ENCODE results near the gene STARD4. TPM values are rescaled to one million over a fixed set of nuclear protein-coding genes. Genes with fewer than 3 reads are reported as not detected.
A peak's percentile ranks its signal among the peaks of the same experiment; 100 is the strongest.

The STARD4 gene
- total RNA-seq, 4 donors from 2014 or later = 4.2 to 8.6 (median 6.8) TPM

GRCh38 chr5:111532886-111533582 lies 20.7 kb upstream of the STARD4 start:
- H3K4me3 ChIP-seq = no peak overlapping the region
- no peak overlapping the region for H3K27ac ChIP-seq (replicated peaks in 1 of 4)
- H3K4me1 ChIP-seq = peaks cover 4 to 16% (median 10%) of the 10 kb centered on the region in 4 donors
- no peaks in the 10 kb centered on the region for H3K9me3 ChIP-seq
- intact Hi-C loops (cut with DNase I) = loop anchor here (5.0 kb wide), 1 partner anchor 614 kb away; no protein-coding TSS in a partner anchor
- TF ChIP-seq EP300 (IDR thresholded peaks at IDR 0.05) (no peak), POLR2A (IDR thresholded peaks at IDR 0.05; ENCODE audit: low read depth) (no peak), POLR2AphosphoS5 (IDR thresholded peaks at IDR 0.05) (no peak), CTCF (IDR thresholded peaks at IDR 0.05) (no peak)
- H3K36me3 ChIP-seq = no peaks in the 10 kb centered on the region
- 51% methylated on average over 5 of the region's 5 CpGs for WGBS
- H3K27me3 ChIP-seq = no peaks in the 10 kb centered on the region
- DNase-seq (ENCODE audit: extremely low spot score) = no peak

- H3K4me1 ChIP-seq = peaks cover 4 to 16% (median 7%) of the 10 kb centered on the region in 4 donors
- TF ChIP-seq EP300 (IDR thresholded peaks at IDR 0.05) = no peak
- peak in 1 of 2 donors; percentile 64 for TF ChIP-seq POLR2AphosphoS5 (IDR thresholded peaks at IDR 0.05)
- H3K27ac ChIP-seq (replicated peaks in 1 of 4) = peak overlapping the region in 2 of 4 donors; percentile 50 to 52
- H3K9me3 ChIP-seq = no peaks in the 10 kb centered on the region
- H3K36me3 ChIP-seq = no peaks in the 10 kb centered on the region
- 61% methylated on average over 10 of the region's 10 CpGs for whole genome bisulfite sequencing
- DNase-seq (ENCODE audit: extremely low spot score) = peak; percentile 94
- H3K27me3 ChIP-seq = no peaks in the 10 kb centered on the region
- intact Hi-C loops (cut with DNase I) = loop anchor here (5.0 kb wide), 1 partner anchor 617 kb away; no protein-coding TSS in a partner anchor
- H3K4me3 ChIP-seq = no peak overlapping the region
Measured at GRCh38 chr5:111530298-111530740, 18.0 kb upstream of the STARD4 start.

- no peak overlapping the region for H3K4me3 ChIP-seq
- WGBS = 90% methylated on average over 3 of the region's 3 CpGs
- H3K27ac ChIP-seq (replicated peaks in 1 of 4) = no peak overlapping the region
- no peaks in the 10 kb centered on the region for H3K27me3 ChIP-seq
- no peak for DNase-seq (ENCODE audit: extremely low spot score)
- intact Hi-C loops (cut with DNase I) = no loop called here
- TF ChIP-seq POLR2AphosphoS5 (IDR thresholded peaks at IDR 0.05) (no peak), CTCF (IDR thresholded peaks at IDR 0.05) (no peak), EP300 (IDR thresholded peaks at IDR 0.05) (no peak), POLR2A (IDR thresholded peaks at IDR 0.05; ENCODE audit: low read depth) (no peak)
- peaks cover 0 to 11% (median 4%) of the 10 kb centered on the region in 4 donors for H3K4me1 ChIP-seq
- no peaks in the 10 kb centered on the region for H3K36me3 ChIP-seq
- H3K9me3 ChIP-seq = no peaks in the 10 kb centered on the region
Measured at GRCh38 chr5:111528056-111528455, 15.7 kb upstream of the STARD4 start.

- Histone ChIP-seq H3K27ac (replicated peaks in 1 of 4) (no peak overlapping the region), H3K4me3 (no peak overlapping the region), H3K9me3 (no peaks in the 10 kb centered on the region), H3K36me3 (no peaks in the 10 kb centered on the region), H3K27me3 (peaks cover 0 to 6% (median 0%) of the 10 kb centered on the region in 4 donors), H3K4me1 (no peaks in the 10 kb centered on the region)
- no peak for TF ChIP-seq POLR2AphosphoS5 (IDR thresholded peaks at IDR 0.05)
- no peak for TF ChIP-seq EP300 (IDR thresholded peaks at IDR 0.05)
- no peak for TF ChIP-seq POLR2A (IDR thresholded peaks at IDR 0.05; ENCODE audit: low read depth)
- TF ChIP-seq CTCF (IDR thresholded peaks at IDR 0.05) = no peak
- WGBS = 82% methylated on average over 3 of the region's 3 CpGs
- intact Hi-C loops (cut with DNase I) = no loop called here
- no peak for DNase-seq (ENCODE audit: extremely low spot score)
Measured at GRCh38 chr5:111520908-111521307, 8.6 kb upstream of the STARD4 start.

- TF ChIP-seq CTCF (IDR thresholded peaks at IDR 0.05) (no peak), POLR2AphosphoS5 (IDR thresholded peaks at IDR 0.05) (no peak), EP300 (IDR thresholded peaks at IDR 0.05) (no peak), POLR2A (IDR thresholded peaks at IDR 0.05; ENCODE audit: low read depth) (no peak)
- no peaks in the 10 kb centered on the region for H3K36me3 ChIP-seq
- 94% methylated on average over 2 of the region's 2 CpGs for WGBS
- H3K4me1 ChIP-seq = peaks cover 0 to under 1% (median 0%) of the 10 kb centered on the region in 4 donors
- H3K9me3 ChIP-seq = no peaks in the 10 kb centered on the region
- DNase-seq (ENCODE audit: extremely low spot score) = no peak
- intact Hi-C loops (cut with DNase I) = no loop called here
- peaks cover 0 to 6% (median 0%) of the 10 kb centered on the region in 4 donors for H3K27me3 ChIP-seq
- H3K4me3 ChIP-seq = no peak overlapping the region
- no peak overlapping the region for H3K27ac ChIP-seq (replicated peaks in 1 of 4)
Measured at GRCh38 chr5:111518777-111519176, 6.4 kb upstream of the STARD4 start.
